Caco-2 (cell line): ENCODE measurements around the gene KCNK7. TPM values are rescaled to one million over a fixed set of nuclear protein-coding genes. Genes with fewer than 3 reads are reported as not detected.

Experiments used
- BruUV-seq: library from RNA; stranded (reverse); fragments of 400-500 nt; replicated peaks from 2 replicates; lab custom pipeline; 2021; lab: Mats Ljungman, UMichigan
- CTCF ChIA-PET: fragments of 300-600 bp; sonication (Branson Sonifier 250); formaldehyde crosslinking; loops from one replicate; lab custom pipeline; 2022; ENCODE audit warnings: antibody characterized with exemption; lab: Charles Lee
- POLR2A ChIA-PET: fragments of 300-600 bp; sonication (Branson Sonifier 250); formaldehyde crosslinking; loops from one replicate; lab custom pipeline; 2022; ENCODE audit warnings: antibody characterized with exemption; lab: Charles Lee
- DNase-seq, 2 experiments: peaks; one replicate each; pipeline versions ENCODE4 v3.0.0 to v3.0.0-alpha.2; 2020 to 2022
- H3K27me3 ChIP-seq: replicated peaks from 2 replicates; pipeline ENCODE4 v1.6.0; 2011; ENCODE audit warnings: low read length; ENCODE audit not compliant: control insufficient read depth, insufficient read depth
- H3K36me3 ChIP-seq: 2 replicates; pipeline ENCODE4 v1.5.1; 2011; ENCODE audit warnings: low read length; ENCODE audit not compliant: control insufficient read depth, insufficient read depth
- H3K4me1 ChIP-seq: fragments of 250-450 bp; sonication (Bioruptor Pico); 2 replicates; pipeline ENCODE4 v1.5.1; 2020; ENCODE audit warnings: mild to moderate bottlenecking
- H3K4me3 ChIP-seq: 2 replicates; pipeline ENCODE4 v1.5.1; 2011; ENCODE audit warnings: low read depth, mild to moderate bottlenecking, control low read depth, low read length
- H3K9me3 ChIP-seq: fragments of 250-450 bp; sonication (Bioruptor Pico); 2 replicates; pipeline ENCODE4 v1.5.1; 2020; ENCODE audit warnings: mild to moderate bottlenecking, moderate library complexity
- H3K27ac Mint-ChIP-seq: one replicate; pipeline ENCODE4 v1.8.0; 2022; ENCODE audit warnings: mixed read lengths; ENCODE audit not compliant: unreplicated experiment
- H3K27me3 Mint-ChIP-seq: one replicate; pipeline ENCODE4 v1.8.0; 2022; ENCODE audit warnings: mixed read lengths; ENCODE audit not compliant: insufficient read depth, unreplicated experiment
- H3K36me3 Mint-ChIP-seq: one replicate; pipeline ENCODE4 v1.8.0; 2022; ENCODE audit warnings: mild to moderate bottlenecking, mixed read lengths; ENCODE audit not compliant: insufficient read depth, unreplicated experiment
- H3K4me1 Mint-ChIP-seq: one replicate; pipeline ENCODE4 v1.8.0; 2022; ENCODE audit warnings: low read depth, mixed read lengths; ENCODE audit not compliant: unreplicated experiment
- H3K4me3 Mint-ChIP-seq: one replicate; pipeline ENCODE4 v1.8.0; 2022; ENCODE audit warnings: mild to moderate bottlenecking, moderate library complexity, mixed read lengths; ENCODE audit not compliant: unreplicated experiment
- H3K9me3 Mint-ChIP-seq: one replicate; pipeline ENCODE4 v1.8.0; 2022; ENCODE audit warnings: mixed read lengths; ENCODE audit not compliant: unreplicated experiment
- CTCF ChIP-seq, 2 experiments: fragments of 200-600 bp in 1 of 2; IDR thresholded peaks; 1 replicate in 1 of 2; 2 replicates in 1 of 2; pipeline versions ENCODE4 v1.5.1 to v1.8.0; 2011 to 2022; ENCODE audit warnings: antibody characterized with exemption in 1 of 2, control low read depth in 1 of 2, inconsistent platforms in 1 of 2, low read depth in 1 of 2, low read length in 1 of 2, mild to moderate bottlenecking in 1 of 2, moderate library complexity in 1 of 2; ENCODE audit not compliant: insufficient read depth in 1 of 2, severe bottlenecking in 1 of 2, unreplicated experiment in 1 of 2
- intact Hi-C: fragments of 100-400 bp; cut with micrococcal nuclease; formaldehyde crosslinking; loops from one replicate; pipeline ENCODE4 v1.10.0; 2022; ENCODE audit not compliant: unreplicated experiment
- total RNA-seq: library from RNA; stranded (reverse); gene quantifications from 2 replicates; pipeline ENCODE4 v1.2.3, GENCODE V29; 2022

Gene KCNK7
- total RNA-seq, 1 experiment from 2014 or later = 0.39 TPM

- CTCF ChIA-PET = interaction anchor here (0.5 to 1.0 kb wide), 2 partner anchors 19 to 60 kb away, joined by 3 to 4 read pairs; no protein-coding TSS in a partner anchor
- TSS peak; percentile 38 for BruUV-seq
These were observed 17.7 kb upstream of the KCNK7 start for GRCh38 chr11:65613091-65613928.

GRCh38 chr11:65612691-65613090 lies 17.1 kb upstream of the KCNK7 start:
- Mint-ChIP-seq H3K4me1 (peaks cover 31% of the 10 kb centered on the region), H3K27ac (peak overlapping the region; percentile 72), H3K4me3 (peak overlapping the region; percentile 96), H3K9me3 (no peaks in the 10 kb centered on the region), H3K27me3 (no peaks in the 10 kb centered on the region), H3K36me3 (peaks cover 59% of the 10 kb centered on the region)
- H3K36me3 ChIP-seq = peaks cover 7% of the 10 kb centered on the region
- H3K4me1 ChIP-seq = peaks cover 23% of the 10 kb centered on the region
- H3K4me3 ChIP-seq = peak overlapping the region; percentile 91
- intact Hi-C loops = no loop called here
- H3K9me3 ChIP-seq = no peaks in the 10 kb centered on the region
- ChIA-PET POLR2A (interaction anchor here (0.7 kb wide), 1 partner anchor 40 kb away, joined by 3 read pairs; the partner anchor contains the start of gene FAM89B), CTCF (interaction anchor here (0.5 to 1.0 kb wide), 2 partner anchors 18 to 60 kb away, joined by 3 to 4 read pairs; no protein-coding TSS in a partner anchor)
- no peaks in the 10 kb centered on the region for H3K27me3 ChIP-seq
- DNase-seq = no peak
- TF ChIP-seq CTCF (IDR thresholded peaks at IDR 0.05; ENCODE audit: insufficient read depth in 1 of 2, low read depth in 1 of 2, low read length in 1 of 2, severe bottlenecking in 1 of 2, unreplicated experiment in 1 of 2) = no peak
- no TSS peak for BruUV-seq

More at GRCh38 chr11:65613091-65613928, 17.7 kb upstream of the KCNK7 start:
- peak overlapping the region; percentile 96 for H3K4me3 Mint-ChIP-seq
- TF ChIP-seq CTCF (IDR thresholded peaks at IDR 0.05; ENCODE audit: insufficient read depth in 1 of 2, low read depth in 1 of 2, low read length in 1 of 2, severe bottlenecking in 1 of 2, unreplicated experiment in 1 of 2) = no peak
- peaks cover 7% of the 10 kb centered on the region for H3K36me3 ChIP-seq
- intact Hi-C loops = no loop called here
- no peaks in the 10 kb centered on the region for H3K27me3 Mint-ChIP-seq
- peaks cover 31% of the 10 kb centered on the region for H3K4me1 Mint-ChIP-seq
- peaks cover 17% of the 10 kb centered on the region for H3K4me1 ChIP-seq
- H3K27me3 ChIP-seq = no peaks in the 10 kb centered on the region
- H3K9me3 Mint-ChIP-seq = no peaks in the 10 kb centered on the region
- H3K36me3 Mint-ChIP-seq = peaks cover 57% of the 10 kb centered on the region
- POLR2A ChIA-PET = interaction anchor here (0.7 kb wide), 1 partner anchor 29 kb away, joined by 3 read pairs; no protein-coding TSS in a partner anchor
- no peaks in the 10 kb centered on the region for H3K9me3 ChIP-seq
- peak overlapping the region; percentile 96 for H3K27ac Mint-ChIP-seq
- H3K4me3 ChIP-seq = peak overlapping the region; percentile 91
- no peak for DNase-seq

DNA sequence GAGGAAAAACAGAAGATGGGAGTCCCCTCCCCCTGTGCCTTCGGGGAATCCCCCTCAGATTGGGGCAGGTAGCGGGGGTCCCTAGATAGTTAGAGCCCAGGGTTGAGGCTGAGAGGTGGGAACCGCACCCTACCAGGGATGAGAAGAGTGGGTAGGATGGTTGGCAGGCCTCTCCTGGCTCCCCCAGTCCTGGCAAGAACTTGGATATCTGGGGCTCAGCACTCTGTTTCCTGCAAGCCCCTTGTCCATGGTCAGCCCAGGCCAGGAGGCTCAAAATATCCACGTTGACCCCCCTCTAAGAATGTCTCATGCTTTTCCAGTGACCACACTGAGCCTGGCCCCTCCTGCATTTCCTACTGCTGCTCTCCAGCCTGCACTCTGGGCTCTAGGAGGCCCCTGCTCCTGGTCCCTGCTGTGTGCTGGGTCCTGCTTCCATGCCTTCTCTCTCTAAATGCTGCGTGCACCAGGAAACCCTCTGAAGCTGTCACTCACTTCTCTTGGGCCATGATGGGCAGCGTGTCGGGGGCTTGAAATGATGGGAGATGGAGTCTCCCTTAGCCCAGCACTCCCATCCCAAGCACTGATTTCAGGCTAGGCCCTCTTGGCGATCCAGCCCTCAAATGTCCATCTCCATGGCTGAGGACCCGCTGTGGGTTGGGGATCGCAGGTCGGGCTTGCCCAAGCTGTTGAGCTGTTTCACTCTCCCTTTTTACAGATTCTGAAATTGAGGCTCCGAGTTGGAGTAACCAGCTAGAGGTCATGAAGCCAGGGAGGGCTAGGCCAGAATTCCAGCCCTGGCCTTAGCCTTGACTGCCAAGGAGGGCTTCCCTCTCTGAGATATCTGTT lies 16.4 kb upstream of the KCNK7 start:
- H3K9me3 Mint-ChIP-seq = no peaks in the 10 kb centered on the region
- Histone ChIP-seq H3K27me3 (no peaks in the 10 kb centered on the region), H3K9me3 (no peaks in the 10 kb centered on the region), H3K36me3 (peaks cover 7% of the 10 kb centered on the region), H3K4me1 (peaks cover 25% of the 10 kb centered on the region), H3K4me3 (no peak overlapping the region)
- DNase-seq = no peak
- intact Hi-C loops = no loop called here
- peaks cover 30% of the 10 kb centered on the region for H3K4me1 Mint-ChIP-seq
- H3K4me3 Mint-ChIP-seq = peak overlapping the region; percentile 96
- ChIA-PET POLR2A (interaction anchor here (0.7 kb wide), 1 partner anchor 40 kb away, joined by 3 read pairs; the partner anchor contains the start of gene FAM89B), CTCF (interaction anchor here (1.0 kb wide), 1 partner anchor 17 kb away, joined by 3 read pairs; no protein-coding TSS in a partner anchor)
- peak overlapping the region; percentile 72 for H3K27ac Mint-ChIP-seq
- TF ChIP-seq CTCF (IDR thresholded peaks at IDR 0.05; ENCODE audit: insufficient read depth in 1 of 2, low read depth in 1 of 2, low read length in 1 of 2, severe bottlenecking in 1 of 2, unreplicated experiment in 1 of 2) = no peak
- H3K36me3 Mint-ChIP-seq = peaks cover 59% of the 10 kb centered on the region
- BruUV-seq = no TSS peak
- H3K27me3 Mint-ChIP-seq = no peaks in the 10 kb centered on the region
